Stimulated activated effector memory CD8-positive, alpha-beta T cell treated with anti-CD3 and anti-CD28 coated beads, Interleukin-12 subunit alpha, Interleukin-12 subunit beta, amount 100 ng/mL, for 72 hours (primary cell): ENCODE measurements around the gene PGAP2.

Experiments
- ATAC-seq: fragments of 150-1000 bp; cut with Tn5 transposase; 2 replicates; pipeline ENCODE4 v1.10.0; 2021
- DNase-seq, 2 donors: peaks; one replicate each; pipeline ENCODE4 v3.0.0; 2021 to 2022; ENCODE audit warnings: low spot score in 2 of 2
- H3K27ac Mint-ChIP-seq: one replicate; pipeline ENCODE4 v1.8.0; 2022; ENCODE audit warnings: mild to moderate bottlenecking, mixed read lengths
- H3K36me3 Mint-ChIP-seq: one replicate; pipeline ENCODE4 v1.8.0; 2022; ENCODE audit warnings: mild to moderate bottlenecking, mixed read lengths
- H3K4me1 Mint-ChIP-seq: one replicate; pipeline ENCODE4 v1.8.0; 2022; ENCODE audit warnings: mixed read lengths
- H3K4me3 Mint-ChIP-seq: one replicate; pipeline ENCODE4 v1.8.0; 2022; ENCODE audit warnings: mild to moderate bottlenecking, mixed read lengths
- H3K9me3 Mint-ChIP-seq: one replicate; pipeline ENCODE4 v1.8.0; 2022; ENCODE audit warnings: mixed read lengths

The PGAP2 gene

GRCh38 chr11:3820971-3821370 lies 12.6 kb downstream of the PGAP2 start:
- Mint-ChIP-seq H3K4me1 (peaks cover 21% of the 10 kb centered on the region), H3K4me3 (no peak overlapping the region), H3K36me3 (peaks cover 40% of the 10 kb centered on the region), H3K9me3 (no peaks in the 10 kb centered on the region), H3K27ac (no peak overlapping the region)
- ATAC-seq: no peak
- no peak for DNase-seq

DNA sequence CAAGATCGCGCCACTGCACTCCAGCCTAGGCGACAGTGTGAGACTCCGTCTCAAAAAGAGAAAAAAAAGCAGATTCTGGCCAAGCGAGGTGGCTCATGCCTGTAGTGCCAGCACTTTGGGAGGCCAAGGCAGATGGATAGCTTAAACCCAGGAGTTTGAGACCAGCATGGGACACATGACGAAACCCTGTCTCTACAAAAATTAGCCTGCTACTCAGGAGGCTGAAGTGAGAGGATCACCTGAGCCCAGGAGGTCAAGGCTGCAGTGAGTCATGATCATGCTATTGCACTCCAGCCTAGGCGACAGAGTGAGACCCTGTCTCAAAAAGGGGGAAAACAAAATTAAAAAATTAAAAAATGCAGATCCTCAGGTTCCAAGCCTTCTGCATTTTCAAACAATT lies 14.0 kb downstream of the PGAP2 start:
- H3K4me3 Mint-ChIP-seq: no peak overlapping the region
- ATAC-seq: no peak
- H3K36me3 Mint-ChIP-seq: peaks cover 54% of the 10 kb centered on the region
- no peak overlapping the region for H3K27ac Mint-ChIP-seq
- H3K4me1 Mint-ChIP-seq: peaks cover 32% of the 10 kb centered on the region
- no peak for DNase-seq
- no peaks in the 10 kb centered on the region for H3K9me3 Mint-ChIP-seq

- Mint-ChIP-seq H3K27ac (peak overlapping the region; percentile 88), H3K9me3 (no peaks in the 10 kb centered on the region), H3K4me1 (peaks cover 40% of the 10 kb centered on the region), H3K36me3 (peaks cover 55% of the 10 kb centered on the region), H3K4me3 (no peak overlapping the region)
- DNase-seq: no peak
- ATAC-seq: no peak
These were observed 14.9 kb downstream of the PGAP2 start for GRCh38 chr11:3823303-3823702.

GRCh38 chr11:3823762-3824506 lies 15.6 kb downstream of the PGAP2 start:
- Mint-ChIP-seq H3K36me3 (peaks cover 57% of the 10 kb centered on the region), H3K4me1 (peaks cover 40% of the 10 kb centered on the region), H3K4me3 (no peak overlapping the region), H3K9me3 (no peaks in the 10 kb centered on the region), H3K27ac (peak overlapping the region; percentile 88)
- ATAC-seq: no peak
- DNase-seq: no peak

DNA sequence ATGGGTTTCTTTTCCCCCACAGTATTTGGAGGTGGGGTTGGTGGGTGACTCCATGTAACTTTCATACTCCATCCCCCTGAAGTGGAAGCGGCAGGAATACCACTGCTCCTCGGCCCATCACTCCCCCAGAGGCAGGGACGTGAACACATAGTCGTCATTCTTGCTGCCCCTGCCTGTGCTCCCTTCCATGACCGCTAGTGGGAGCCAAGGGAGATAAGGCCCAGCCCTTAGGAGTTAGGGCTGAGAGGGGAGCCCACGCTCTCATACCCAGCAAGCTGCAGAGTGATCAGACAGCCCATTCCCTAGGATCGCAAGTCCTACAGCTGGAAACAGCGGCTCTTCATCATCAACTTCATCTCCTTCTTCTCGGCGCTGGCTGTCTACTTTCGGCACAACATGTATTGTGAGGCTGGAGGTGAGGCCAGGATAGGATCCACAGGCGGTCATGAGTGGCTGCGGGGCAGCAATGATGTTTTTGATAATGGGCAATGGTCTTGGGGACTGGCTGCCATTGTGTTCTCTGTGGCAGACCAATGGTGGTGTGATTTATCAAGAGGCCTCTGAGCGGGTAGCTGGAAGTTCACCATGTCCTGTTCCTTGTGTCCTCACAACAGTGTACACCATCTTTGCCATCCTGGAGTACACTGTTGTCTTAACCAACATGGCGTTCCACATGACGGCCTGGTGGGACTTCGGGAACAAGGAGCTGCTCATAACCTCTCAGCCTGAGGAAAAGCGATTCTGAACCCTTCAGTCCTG lies 16.5 kb downstream of the PGAP2 start:
- Mint-ChIP-seq H3K36me3 (peaks cover 66% of the 10 kb centered on the region), H3K27ac (peak overlapping the region; percentile 88), H3K4me3 (no peak overlapping the region), H3K9me3 (no peaks in the 10 kb centered on the region), H3K4me1 (peaks cover 40% of the 10 kb centered on the region)
- ATAC-seq (peak; percentile 91), DNase-seq (peak; percentile 77 to 89)

DNA sequence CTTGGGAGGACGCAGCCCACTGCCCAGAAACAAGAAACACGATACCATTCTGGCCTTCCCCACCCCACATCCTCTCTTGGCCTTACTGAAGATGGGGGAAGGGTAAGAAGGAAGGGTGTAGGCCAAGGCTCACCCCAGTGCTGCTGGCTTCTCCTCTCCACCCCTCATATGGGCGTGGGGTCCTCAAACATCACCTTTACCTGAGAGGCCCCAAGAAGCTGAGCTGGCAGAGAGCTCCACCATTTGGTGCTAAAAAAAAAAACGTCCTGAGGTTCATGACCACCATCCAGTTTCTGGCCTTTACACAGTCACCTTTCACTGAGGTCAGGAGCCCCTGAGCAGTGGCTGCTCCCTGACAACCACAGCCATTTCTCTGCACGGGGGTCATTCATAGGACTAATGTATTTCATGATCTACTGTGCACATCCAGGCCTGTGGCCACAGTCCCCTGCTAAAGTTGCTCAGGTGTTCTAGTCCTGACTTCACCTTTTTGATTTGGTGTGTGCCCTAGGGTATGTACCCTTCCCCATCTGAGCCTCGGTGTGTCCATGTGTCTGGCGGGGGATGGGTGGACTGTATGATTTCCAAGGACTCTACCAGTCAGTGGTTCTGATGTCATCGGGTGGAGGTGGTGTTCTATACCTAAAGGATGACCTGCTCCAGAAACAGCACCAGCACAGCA lies 17.3 kb downstream of the PGAP2 start:
- Mint-ChIP-seq H3K36me3 (peaks cover 74% of the 10 kb centered on the region), H3K4me3 (no peak overlapping the region), H3K27ac (peak overlapping the region; percentile 88), H3K9me3 (no peaks in the 10 kb centered on the region), H3K4me1 (peaks cover 46% of the 10 kb centered on the region)
- DNase-seq (no peak), ATAC-seq (peak; percentile 19)

GRCh38 chr11:3826721-3827120 lies 18.4 kb downstream of the PGAP2 start:
- Mint-ChIP-seq H3K36me3 (peaks cover 85% of the 10 kb centered on the region), H3K4me3 (no peak overlapping the region), H3K4me1 (peaks cover 57% of the 10 kb centered on the region), H3K9me3 (no peaks in the 10 kb centered on the region), H3K27ac (peak overlapping the region; percentile 88)
- ATAC-seq (no peak), DNase-seq (no peak)

DNA sequence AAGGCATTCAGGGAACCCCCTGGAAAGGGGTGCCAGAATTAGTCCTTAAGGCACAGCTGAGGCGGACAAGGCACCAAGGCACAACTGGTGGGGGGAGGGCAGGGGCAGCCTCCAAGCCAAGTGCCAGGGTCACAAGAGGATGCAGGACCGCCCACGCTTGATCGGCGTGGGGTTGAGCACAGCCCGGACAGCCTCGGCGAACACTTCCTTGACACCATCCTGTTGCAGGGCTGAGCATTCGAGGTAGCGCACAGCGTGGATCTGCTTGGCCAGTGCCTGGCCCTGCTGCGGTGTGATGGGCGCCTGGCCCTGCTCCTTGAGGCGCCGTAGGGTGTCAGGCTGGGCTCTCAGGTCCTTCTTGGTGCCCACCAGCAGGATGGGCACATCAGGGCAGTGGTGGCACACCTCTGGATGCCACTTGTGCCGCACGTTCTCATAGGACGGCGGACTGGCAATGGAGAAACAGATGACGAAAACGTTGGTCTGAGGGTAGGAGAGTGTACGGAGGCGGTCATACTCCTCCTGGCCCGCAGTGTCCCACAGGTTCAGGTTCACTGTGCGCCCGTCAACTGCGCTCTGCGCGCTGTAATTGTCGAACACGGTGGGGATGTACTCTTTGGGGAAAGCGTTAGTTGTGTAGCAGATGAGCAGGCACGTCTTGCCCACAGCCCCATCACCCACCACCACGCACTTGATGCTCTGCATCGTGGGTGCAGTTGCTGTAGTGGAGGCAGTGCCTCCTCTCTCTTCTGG lies 19.2 kb downstream of the PGAP2 start:
- DNase-seq (no peak), ATAC-seq (no peak)
- Mint-ChIP-seq H3K36me3 (peaks cover 92% of the 10 kb centered on the region), H3K27ac (peak overlapping the region; percentile 88), H3K4me3 (no peak overlapping the region), H3K4me1 (peaks cover 66% of the 10 kb centered on the region), H3K9me3 (no peaks in the 10 kb centered on the region)

DNA sequence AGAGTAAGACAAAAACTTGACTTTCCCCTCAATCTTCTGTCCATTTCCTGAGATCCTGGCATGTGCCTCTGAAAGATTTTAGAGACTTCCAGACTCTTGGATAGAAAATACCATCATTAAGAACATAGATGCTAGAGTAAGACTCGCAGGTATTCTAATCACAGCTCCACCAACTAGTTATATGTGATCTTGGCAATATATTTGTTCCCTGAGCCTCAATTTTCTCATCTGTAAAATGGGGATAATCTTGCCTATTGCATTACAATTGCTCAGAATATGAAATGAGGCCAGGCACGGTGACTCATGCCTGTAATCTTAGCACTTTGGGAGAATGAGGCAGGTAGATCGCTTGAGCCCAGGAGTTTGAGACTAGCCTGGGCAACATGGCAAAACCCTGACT lies 21.7 kb downstream of the PGAP2 start:
- DNase-seq (no peak), ATAC-seq (no peak)
- peak overlapping the region; percentile 82 for H3K4me3 Mint-ChIP-seq
- peaks cover 78% of the 10 kb centered on the region for H3K4me1 Mint-ChIP-seq
- peak overlapping the region; percentile 93 for H3K27ac Mint-ChIP-seq
- H3K9me3 Mint-ChIP-seq: no peaks in the 10 kb centered on the region
- H3K36me3 Mint-ChIP-seq: peaks cover 99% of the 10 kb centered on the region

GRCh38 chr11:3830730-3831129 lies 22.4 kb downstream of the PGAP2 start:
- Mint-ChIP-seq H3K4me3 (peak overlapping the region; percentile 82), H3K27ac (peak overlapping the region; percentile 93), H3K4me1 (peaks cover 78% of the 10 kb centered on the region), H3K36me3 (peaks cover 99% of the 10 kb centered on the region), H3K9me3 (no peaks in the 10 kb centered on the region)
- DNase-seq: no peak
- ATAC-seq: no peak

DNA sequence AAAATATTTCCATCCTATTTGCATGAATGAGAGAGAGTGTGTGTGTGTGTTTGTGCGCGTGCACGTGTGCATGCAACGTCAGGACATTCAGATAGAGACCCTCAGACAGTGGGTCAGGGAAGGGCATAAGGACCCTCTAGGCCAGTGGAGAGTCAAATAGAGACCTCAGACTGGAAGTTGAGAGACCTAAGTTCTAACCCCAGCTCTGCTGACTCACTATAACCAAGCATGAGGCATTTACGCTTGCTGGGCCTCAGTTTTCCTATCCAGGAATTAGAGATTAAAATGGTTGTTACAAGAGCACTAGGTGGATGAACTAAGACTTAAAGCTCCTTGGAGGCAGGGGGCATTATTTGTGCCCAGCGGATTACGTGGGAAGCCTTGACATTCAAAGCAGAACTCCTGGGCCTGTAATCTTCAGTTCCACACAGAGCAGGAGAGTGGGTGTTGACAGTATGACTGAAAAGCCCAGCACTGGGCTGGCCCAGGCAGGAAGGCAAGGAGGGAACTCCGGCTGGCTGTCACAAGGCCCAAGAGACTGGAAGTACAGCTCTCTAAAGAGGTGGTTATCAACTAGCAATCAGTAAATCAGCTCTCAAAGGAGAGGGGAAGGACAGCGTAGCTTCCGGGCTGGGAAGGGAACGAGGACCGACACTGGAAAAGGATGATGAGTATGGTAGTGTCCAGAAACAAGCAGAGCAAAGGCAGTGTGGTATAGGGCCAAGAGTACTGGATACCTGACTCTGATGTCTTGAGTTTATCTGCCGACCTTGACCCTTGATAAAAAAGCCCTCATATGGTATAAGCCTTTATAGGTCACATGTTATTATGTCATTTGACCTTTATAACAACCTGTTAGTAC lies 23.2 kb downstream of the PGAP2 start:
- Mint-ChIP-seq H3K27ac (peak overlapping the region; percentile 93), H3K4me1 (peaks cover 80% of the 10 kb centered on the region), H3K4me3 (peak overlapping the region; percentile 82), H3K9me3 (no peaks in the 10 kb centered on the region), H3K36me3 (peaks cover 99% of the 10 kb centered on the region)
- peak; percentile 77 for ATAC-seq
- DNase-seq: no peak

- Mint-ChIP-seq H3K4me1 (peaks cover 78% of the 10 kb centered on the region), H3K27ac (peak overlapping the region; percentile 93), H3K9me3 (no peaks in the 10 kb centered on the region), H3K36me3 (peaks cover 98% of the 10 kb centered on the region), H3K4me3 (peak overlapping the region; percentile 82)
- DNase-seq: no peak
- ATAC-seq: no peak
These were observed 24.5 kb downstream of the PGAP2 start for GRCh38 chr11:3832816-3833215.

DNA sequence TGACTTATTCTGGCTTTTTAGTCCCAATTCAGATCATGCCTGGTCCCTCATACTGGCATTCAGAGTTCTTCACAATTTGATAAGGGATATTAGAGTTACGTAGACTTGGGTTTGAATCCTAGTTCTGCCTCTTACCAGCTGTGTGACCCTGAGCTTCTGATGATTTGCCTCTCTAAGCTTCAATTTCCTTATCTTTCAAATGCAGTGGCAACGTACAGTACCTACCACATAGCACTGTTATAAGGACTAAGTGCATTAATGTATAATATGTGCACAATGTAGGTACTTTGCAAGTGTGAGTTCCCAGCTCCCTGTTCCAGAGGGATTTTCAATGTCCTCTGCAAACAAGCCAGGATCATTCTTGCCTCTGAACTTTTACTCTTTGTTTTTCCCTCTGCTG lies 25.1 kb downstream of the PGAP2 start:
- no peak for ATAC-seq
- Mint-ChIP-seq H3K36me3 (peaks cover 96% of the 10 kb centered on the region), H3K4me3 (peak overlapping the region; percentile 82), H3K4me1 (peaks cover 81% of the 10 kb centered on the region), H3K27ac (peak overlapping the region; percentile 93), H3K9me3 (no peaks in the 10 kb centered on the region)
- DNase-seq: no peak

DNA sequence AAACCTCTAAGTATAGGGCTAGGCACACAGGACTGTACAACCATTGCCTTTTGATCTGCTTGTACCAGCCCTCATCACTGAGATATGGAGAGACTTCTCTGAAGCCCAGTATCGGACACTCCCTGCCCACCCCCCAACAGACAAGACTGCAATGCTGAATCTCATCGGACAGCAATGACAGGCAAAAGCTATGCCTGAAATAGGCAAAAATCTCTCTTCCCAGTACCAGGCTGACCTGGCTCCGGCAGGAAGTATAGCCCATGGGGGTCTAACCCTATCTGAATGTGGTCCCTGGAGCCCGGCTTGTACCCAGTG lies 25.9 kb downstream of the PGAP2 start:
- no peak for DNase-seq
- peak overlapping the region; percentile 93 for H3K27ac Mint-ChIP-seq
- H3K4me1 Mint-ChIP-seq: peaks cover 90% of the 10 kb centered on the region
- no peaks in the 10 kb centered on the region for H3K9me3 Mint-ChIP-seq
- no peak for ATAC-seq
- peak overlapping the region; percentile 82 for H3K4me3 Mint-ChIP-seq
- H3K36me3 Mint-ChIP-seq: peaks cover 96% of the 10 kb centered on the region
